T-helper 1 cell treated with Interleukin-12 subunit alpha and Interleukin-12 subunit beta and Interleukin-4 antibody, amounts not matched to agents 30 ng/mL and 1 ng/mL, for 36 hours (primary cell): ENCODE results near the gene MEF2C. TPM values are rescaled to one million over a fixed set of nuclear protein-coding genes. Genes with fewer than 3 reads are reported as not detected.
"Not testable (repeated sequence)": the region's sequence is repeated elsewhere in the genome, so short reads cannot be mapped to it uniquely, and the experiment has no call there.

Source experiments
- intact Hi-C: fragments of 100-400 bp; cut with micrococcal nuclease; formaldehyde crosslinking; loops from one replicate; pipeline ENCODE4 v1.15.1; 2024
- total RNA-seq: library from RNA; stranded (reverse); gene quantifications from 2 replicates; pipeline ENCODE4 v1.2.3, GENCODE V29; 2022

MEF2C gene
- total RNA-seq, result 0.22 and 0.32 TPM in 2 replicates

- intact Hi-C loops, result loop anchor here (2.0 to 5.0 kb wide), 6 partner anchors 154 to 1101 kb away; no protein-coding TSS in a partner anchor
These were observed at the start of gene MEF2C for GRCh38 chr5:88883059-88883835. Gene MEF2C, minus strand, starts transcription at chr5:88883184. Its CDS starts 59,396 bp downstream, at chr5:88823788.

DNA sequence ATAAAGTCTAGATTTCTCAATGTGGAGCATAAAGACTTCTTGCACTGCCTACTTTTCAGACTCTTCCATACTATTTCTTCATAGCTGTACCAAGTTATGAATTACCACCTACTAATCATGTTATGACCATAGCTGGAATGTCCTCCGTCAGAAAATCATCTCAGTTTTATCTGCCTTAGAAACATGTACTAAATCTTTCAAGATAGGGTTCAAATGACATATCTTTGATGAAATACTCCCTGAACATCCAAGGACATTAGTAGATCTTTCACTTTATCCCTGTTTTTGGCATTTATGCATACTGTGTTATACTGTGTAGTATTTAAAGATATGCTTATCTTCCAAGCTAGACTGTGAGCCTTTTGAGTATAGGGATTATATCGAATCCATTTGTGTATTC is 49.6 kb upstream of the MEF2C start:
- intact Hi-C loops, result no loop called here

DNA sequence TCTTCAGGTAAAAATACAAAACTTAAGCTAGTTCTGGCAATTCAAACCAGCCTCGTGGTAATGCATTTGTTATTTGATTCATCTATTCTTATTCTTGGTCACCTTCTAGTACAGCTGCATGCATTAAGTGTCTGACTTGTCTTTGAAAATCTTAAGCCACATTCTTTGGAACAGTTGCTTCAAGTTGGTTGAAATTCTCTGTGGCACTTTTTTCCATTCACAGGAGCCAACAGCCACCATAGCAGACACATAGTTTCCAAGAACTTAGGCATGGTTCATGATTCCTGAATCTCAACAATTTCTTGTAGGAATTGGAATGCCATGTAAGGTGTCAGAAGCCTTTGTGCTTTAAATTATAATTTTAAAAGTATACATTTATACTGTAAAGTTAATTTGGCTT is 47.4 kb upstream of the MEF2C start:
- intact Hi-C loops, result no loop called here

GRCh38 chr5:88929385-88929784 is 46.4 kb upstream of the MEF2C start:
- intact Hi-C loops, result no loop called here

DNA sequence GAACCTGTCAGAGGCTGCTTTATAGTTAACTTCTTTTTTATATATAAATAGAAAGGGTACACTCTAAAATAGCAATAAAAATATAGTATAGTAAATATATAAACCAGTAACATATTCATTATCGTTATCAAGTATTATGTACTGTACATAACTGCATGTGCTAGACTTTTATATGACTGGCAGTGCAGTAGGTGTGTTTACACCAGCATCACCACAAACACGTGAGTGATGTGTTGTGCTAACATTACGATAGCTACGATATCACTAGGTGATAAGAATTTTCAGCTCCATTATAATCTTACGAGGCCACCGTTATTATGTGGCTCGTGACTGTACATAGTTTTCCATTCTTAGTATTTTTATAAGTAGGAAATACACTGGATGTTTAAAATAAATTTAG is 43.8 kb upstream of the MEF2C start:
- intact Hi-C loops, result no loop called here

DNA sequence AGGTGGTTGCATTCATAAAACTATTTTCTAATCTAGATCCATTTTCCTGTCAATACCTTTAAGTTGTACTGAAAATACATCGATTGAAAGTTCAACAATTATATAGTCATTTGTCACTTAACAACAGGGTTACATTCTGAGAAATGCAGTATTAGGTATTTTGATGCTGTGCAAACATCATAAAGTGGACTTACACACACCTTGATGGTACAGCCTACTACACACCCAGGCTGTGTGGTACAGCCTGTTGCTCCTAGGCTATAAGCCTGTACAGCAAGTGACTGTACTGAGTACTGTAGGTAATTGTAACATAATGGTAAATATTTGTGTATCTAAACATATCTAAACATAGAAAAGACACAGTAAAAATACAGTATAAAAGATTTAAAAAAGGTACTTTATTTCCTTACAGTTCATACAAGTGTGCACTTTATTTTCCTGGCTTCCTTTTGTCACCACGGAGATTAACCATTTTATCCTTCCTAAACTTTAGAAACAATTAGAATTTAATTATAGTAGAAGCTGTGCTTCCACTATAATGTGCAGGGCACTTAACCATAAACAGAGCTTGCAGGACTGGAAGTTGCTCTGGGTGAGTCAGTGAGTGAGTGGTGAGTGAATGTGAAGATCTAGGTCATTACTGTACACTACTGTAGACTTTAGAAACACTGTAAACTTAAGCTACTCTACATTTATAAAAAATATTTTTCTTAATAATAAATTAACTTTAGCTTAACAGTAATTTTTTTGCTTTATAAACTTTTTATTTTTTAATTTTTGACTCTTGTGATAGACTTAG is 42.9 kb upstream of the MEF2C start:
- intact Hi-C loops, result no loop called here

- intact Hi-C loops, result no loop called here
These were observed 41.3 kb upstream of the MEF2C start for GRCh38 chr5:88924330-88924657.

DNA sequence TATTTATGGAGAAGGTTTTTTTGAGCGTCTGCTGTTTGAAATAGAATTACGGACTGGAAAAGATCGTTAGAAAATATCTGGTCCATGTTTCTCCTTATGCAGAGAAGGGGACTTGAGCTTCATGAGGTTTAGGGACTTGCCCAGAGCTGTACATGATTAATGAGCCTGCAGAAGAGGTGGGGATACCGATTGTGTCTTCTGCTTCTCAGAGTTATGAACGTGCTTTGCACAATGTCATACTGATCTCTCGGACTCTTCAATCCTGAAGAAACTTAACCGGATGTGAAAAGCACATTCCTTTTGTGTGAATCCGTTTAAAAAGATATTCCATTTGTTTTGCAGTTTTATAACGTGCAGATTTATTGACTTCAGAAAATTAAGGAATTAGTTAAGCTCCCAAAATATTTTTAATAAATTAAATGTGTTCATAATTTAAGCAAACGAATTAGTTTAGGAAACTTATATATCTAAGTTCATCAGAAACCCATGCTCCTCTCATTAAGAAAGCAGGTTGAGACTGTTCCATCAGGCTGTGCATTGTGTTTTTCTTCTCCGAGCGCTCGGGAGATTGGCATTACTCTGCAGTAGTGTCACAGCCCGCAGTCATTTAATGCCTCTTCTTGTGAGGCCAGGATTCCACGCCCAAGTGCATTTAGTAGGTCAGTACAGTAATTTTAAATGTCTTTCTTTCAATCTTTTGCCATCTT is 40.8 kb upstream of the MEF2C start:
- intact Hi-C loops, result no loop called here

DNA sequence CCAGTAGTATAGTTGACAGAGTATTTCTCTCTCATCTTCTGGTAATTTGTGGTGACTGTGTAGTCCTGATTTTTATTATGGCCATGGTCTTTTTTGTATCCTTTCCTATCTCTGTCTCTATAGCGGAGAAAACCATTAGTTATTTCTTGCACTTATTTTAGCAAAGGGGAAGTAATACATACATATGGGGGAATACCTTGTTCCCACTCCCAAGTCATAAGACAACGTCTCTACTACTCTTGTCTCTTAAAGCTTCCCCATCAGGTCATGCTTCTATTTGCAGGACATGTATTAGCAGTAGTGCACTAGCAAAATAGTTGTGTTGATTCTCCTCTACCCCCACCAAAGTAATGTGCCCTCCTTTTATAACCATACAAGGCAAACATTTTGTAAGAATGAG is 29.8 kb upstream of the MEF2C start:
- intact Hi-C loops, result not testable (repeated sequence)

DNA sequence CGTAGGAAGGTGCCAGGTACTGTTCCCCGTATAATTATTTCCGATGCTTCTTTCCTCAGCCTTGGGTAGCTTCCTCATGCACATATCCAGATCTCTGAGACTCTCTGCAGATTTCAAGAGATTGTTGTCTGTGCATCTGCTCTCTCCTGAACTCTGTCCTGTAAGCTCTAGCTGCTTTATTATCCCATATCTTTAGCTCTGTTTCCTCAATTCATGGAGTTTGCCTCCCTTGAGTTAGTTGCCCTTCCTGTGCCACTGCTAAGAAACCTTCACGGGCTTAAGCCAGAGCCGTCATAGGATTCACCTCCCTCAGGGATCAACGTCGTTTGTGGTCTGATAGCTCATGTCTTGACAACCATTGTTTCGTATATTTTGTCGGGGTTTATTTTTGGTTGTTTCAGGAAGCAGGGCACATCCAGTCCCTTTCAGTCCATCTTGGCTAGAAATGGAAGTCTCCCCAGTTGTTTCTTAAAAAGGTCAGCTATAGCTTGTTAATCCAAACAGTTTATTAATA is 28.1 kb upstream of the MEF2C start:
- intact Hi-C loops, result not testable (repeated sequence)

- intact Hi-C loops, result not testable (repeated sequence)
These were observed 21.5 kb upstream of the MEF2C start for GRCh38 chr5:88904478-88904877.

DNA sequence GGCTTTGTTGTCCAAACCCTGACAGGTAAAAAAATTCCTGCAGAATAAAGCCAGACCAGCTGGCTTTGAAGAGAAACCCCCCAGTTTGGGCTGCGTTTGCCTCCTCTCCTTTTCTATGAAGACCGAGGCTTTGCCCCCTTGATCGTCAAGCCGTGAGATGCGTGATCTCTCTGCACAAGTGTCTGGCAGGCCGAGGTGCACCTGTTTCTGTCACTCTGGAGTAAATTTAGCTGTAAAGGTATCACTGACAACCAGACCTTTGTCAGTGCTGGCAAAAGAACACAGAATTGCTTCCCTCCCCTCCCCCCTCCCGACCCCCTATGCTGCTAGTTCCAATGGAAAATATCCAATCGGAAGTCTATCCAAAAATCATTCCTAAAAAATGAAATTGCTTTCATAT is 21.0 kb upstream of the MEF2C start:
- intact Hi-C loops, result not testable (repeated sequence)

DNA sequence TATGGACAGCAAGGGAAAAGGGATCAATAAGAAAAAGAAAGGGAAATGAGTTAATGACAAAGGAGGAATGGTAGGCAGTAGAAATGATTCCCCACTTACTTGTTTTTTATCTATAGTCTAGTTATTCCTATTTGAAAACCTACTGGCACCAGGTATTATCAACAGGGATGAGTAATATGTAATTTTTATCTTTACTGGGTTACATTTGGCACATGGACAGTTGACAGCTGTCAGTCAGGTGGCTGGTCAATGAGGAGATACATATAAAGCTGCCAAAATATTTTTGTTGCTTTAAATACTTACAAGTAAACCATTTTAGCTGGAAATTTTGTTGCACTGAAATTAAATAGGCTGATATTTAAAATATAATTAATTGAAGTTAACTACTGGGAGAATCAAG is 18.1 kb upstream of the MEF2C start:
- intact Hi-C loops, result not testable (repeated sequence)

GRCh38 chr5:88899096-88899737 is 16.2 kb upstream of the MEF2C start:
- intact Hi-C loops, result no loop called here

DNA sequence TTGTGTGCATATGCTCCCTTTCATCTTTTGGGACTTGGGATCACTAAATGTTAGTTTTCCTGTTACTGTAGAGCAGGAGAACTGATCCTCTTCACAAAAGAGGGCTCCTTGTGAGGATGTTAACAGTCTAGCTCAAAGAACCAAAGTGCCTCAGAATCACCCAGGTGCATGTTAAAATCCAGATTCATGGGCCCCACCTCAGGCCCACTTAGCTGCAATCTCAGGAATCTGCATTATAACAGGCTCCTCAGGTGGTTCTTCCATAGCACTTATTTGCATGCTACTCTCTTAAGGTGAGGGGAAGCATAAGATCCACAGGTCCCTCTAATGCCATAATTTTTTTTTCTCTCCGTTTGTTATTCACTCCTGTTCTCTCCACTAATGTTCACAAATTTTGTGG is 14.8 kb upstream of the MEF2C start:
- intact Hi-C loops, result no loop called here

- intact Hi-C loops, result no loop called here
These were observed 12.9 kb upstream of the MEF2C start for GRCh38 chr5:88895681-88896501.

DNA sequence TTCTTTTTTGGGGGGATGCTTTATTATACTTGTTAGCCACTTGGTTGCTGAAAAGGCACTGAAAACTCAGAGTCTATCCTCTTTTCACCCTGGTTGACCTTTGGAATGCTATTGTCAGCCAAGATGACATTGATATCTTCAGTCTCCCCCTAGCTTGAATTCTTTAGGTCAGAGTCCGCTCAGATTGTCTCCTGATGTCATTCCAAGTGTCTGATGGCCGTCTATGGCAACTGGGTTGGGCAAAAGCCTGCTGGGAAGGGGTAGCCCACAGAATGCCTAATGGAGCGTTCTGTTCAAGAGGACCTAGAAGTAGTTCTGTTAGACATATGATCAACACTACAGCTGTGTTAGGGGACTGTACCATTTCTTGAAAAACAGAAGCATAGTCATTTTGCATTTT is 9.7 kb upstream of the MEF2C start:
- intact Hi-C loops, result no loop called here

GRCh38 chr5:88890070-88890781 is 7.2 kb upstream of the MEF2C start:
- intact Hi-C loops, result no loop called here

DNA sequence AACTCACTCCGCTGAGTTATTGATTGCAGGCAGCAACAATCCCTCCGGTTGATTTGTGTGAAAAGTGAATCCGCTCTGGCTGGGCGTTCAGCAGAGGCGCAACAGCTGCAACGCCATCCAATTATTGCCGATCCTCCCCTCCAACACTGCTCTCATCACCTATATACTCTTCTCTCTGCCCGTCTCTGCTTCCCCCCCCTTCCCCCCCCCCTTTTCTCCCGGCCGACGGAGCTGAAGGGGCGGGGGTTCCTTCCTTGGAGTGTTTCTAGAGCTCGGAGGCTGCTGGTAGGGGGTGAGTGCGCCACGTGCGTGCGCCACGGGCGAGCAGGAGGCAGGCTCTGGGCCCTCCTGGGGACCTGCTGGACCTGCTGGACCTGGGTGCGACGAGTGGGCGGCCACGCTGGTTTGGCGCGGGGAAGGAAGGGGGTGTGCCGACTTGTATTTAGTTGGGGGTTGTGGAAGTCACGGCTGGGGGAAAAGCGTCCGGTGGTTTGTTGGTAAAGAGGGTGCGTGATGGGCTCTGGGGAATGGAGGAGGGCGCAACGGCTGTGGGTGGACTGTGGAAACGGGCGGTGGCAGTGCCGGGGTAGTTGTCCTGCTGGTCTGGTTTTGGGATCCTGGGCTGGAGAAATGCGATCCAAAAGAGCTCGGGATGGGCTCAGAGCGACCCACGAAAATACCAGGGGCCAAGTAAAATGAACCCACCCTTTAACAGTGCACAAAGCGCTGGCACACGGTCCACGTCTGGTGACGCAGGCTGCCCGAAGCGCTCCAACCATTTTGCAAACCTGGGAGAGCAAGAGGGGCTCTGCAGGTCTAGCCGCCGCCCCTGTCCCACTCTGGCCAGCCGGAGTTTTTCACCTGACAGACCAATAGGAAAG is 6.4 kb upstream of the MEF2C start:
- intact Hi-C loops, result no loop called here
